ENCODE data around the gene FAAP100.

GRCh38 chr17:81549031-81549557 lies 3.1 kb downstream of the FAAP100 start:
- no peak for TF ChIP-seq CTCF (conservative IDR thresholded peaks at IDR 0.05; ENCODE audit: low read length)
- no peak for TF ChIP-seq EZH2phosphoT487 (IDR thresholded peaks at IDR 0.05; ENCODE audit: borderline replicate concordance)

All from Loucy (cell line).